Breast epithelium (tissue), 3 donors: ENCODE data around the gene KLHL20.

Experiments
- CTCF ChIP-seq, 3 donors: fragments of 450-650 bp; IDR thresholded peaks; one replicate each; pipeline ENCODE4 v1.5.1; 2016 to 2017; ENCODE audit warnings: antibody characterized with exemption in 3 of 3, mild to moderate bottlenecking in 3 of 3, moderate library complexity in 3 of 3
- POLR2A ChIP-seq: fragments of 450-650 bp; IDR thresholded peaks from one replicate; pipeline ENCODE4 v1.6.1; 2016; ENCODE audit warnings: antibody characterized with exemption, mild to moderate bottlenecking, moderate library complexity

GRCh38 chr1:173714759-173715537 lies at the start of gene KLHL20:
- TF ChIP-seq CTCF (IDR thresholded peaks at IDR 0.05) = no peak
- no peak for TF ChIP-seq POLR2A
